GM12878 (cell line): Measurements from ENCODE around the gene GLO1. TPM values are rescaled to one million over a fixed set of nuclear protein-coding genes. Genes with fewer than 3 reads are reported as not detected.

Experiments
- ATAC-seq: fragments of 200-7000 bp; cut with Tn5 transposase; 3 replicates; pipeline ENCODE4 v1.9.1; 2020; ENCODE audit warnings: mild to moderate bottlenecking, moderate library complexity
- Bru-seq: library from RNA; stranded (reverse); fragments of 400-500 nt; gene quantifications from one replicate; lab custom pipeline; 2021; lab: Mats Ljungman, UMichigan
- BruChase-seq, 2 experiments: library from RNA; stranded (reverse); fragments of 400-500 nt; gene quantifications; one replicate each; lab custom pipeline; 2021; lab: Mats Ljungman, UMichigan
- BruUV-seq: library from RNA; stranded (reverse); fragments of 400-500 nt; replicated peaks from 2 replicates; lab custom pipeline; 2021; lab: Mats Ljungman, UMichigan
- CTCF ChIA-PET: fragments of 300-600 bp; sonication (Branson Sonifier 250); formaldehyde crosslinking; extraction: SDS; loops from one replicate; lab custom pipeline; 2021; ENCODE audit warnings: inconsistent platforms; lab: Yijun Ruan, JAX
- POLR2A ChIA-PET: fragments of 350-600 bp; formaldehyde crosslinking; extraction: SDS; loops from one replicate; lab custom pipeline; 2021; ENCODE audit warnings: inconsistent platforms; lab: Charles Lee
- RAD21 ChIA-PET: fragments of 300-600 bp; sonication (Branson Sonifier 250); formaldehyde crosslinking; loops from one replicate; lab custom pipeline; 2023; ENCODE audit warnings: antibody characterized with exemption; ENCODE audit not compliant: unreplicated experiment; lab: Charles Lee
- SMC1A ChIA-PET: fragments of 300-600 bp; sonication (Branson Sonifier 250); formaldehyde crosslinking; loops from one replicate; lab custom pipeline; 2023; ENCODE audit not compliant: unreplicated experiment, uncharacterized antibody; lab: Charles Lee
- DNase-seq: peaks from one replicate; pipeline ENCODE4 v3.0.0-alpha.2; 2011; ENCODE audit warnings: low read depth, low spot score
- FAIRE-seq: peaks from 3 replicates; lab custom pipeline; 2011; peaks lifted over from hg19 to GRCh38; lab: Jason Lieb, UNC
- H2AFZ ChIP-seq: 2 replicates; pipeline ENCODE4 v1.6.0; 2011; ENCODE audit warnings: low read depth, low read length, control low read depth; ENCODE audit not compliant: control insufficient read depth
- H3K27ac ChIP-seq: 2 replicates; pipeline ENCODE4 v1.5.1; 2011; ENCODE audit warnings: control low read depth; ENCODE audit not compliant: control insufficient read depth, insufficient read depth
- H3K27me3 ChIP-seq, 2 experiments: replicated peaks in 1 of 2; 2 replicates each; pipeline versions ENCODE4 v1.6.0 to v1.6.1; 2011; ENCODE audit warnings: low read length in 1 of 2; ENCODE audit not compliant: control insufficient read depth in 2 of 2, insufficient read depth in 2 of 2
- H3K36me3 ChIP-seq, 2 experiments: 2 replicates each; pipeline ENCODE4 v1.5.1; 2011; ENCODE audit warnings: low read length in 1 of 2; ENCODE audit not compliant: control insufficient read depth in 2 of 2, insufficient read depth in 2 of 2
- H3K4me1 ChIP-seq: 2 replicates; pipeline ENCODE4 v1.6.1; 2011; ENCODE audit warnings: mild to moderate bottlenecking, low read length, moderate library complexity, mixed read lengths; ENCODE audit not compliant: control insufficient read depth, insufficient read depth
- H3K4me2 ChIP-seq: 2 replicates; pipeline ENCODE4 v1.6.0; 2011; ENCODE audit warnings: control low read depth; ENCODE audit not compliant: control insufficient read depth, insufficient read depth
- H3K4me3 ChIP-seq: fragments of 200-600 bp; sonication (generic); 2 replicates; pipeline ENCODE4 v1.5.1; 2016
- H3K79me2 ChIP-seq: 2 replicates; pipeline ENCODE4 v1.6.0; 2011; ENCODE audit warnings: low read length; ENCODE audit not compliant: control insufficient read depth, insufficient read depth
- H3K9ac ChIP-seq: 2 replicates; pipeline ENCODE4 v1.8.0; 2011; ENCODE audit warnings: low read length, control low read depth, mixed read lengths; ENCODE audit not compliant: control insufficient read depth, insufficient read depth
- H3K9me3 ChIP-seq: replicated peaks from 3 replicates; pipeline ENCODE4 v1.5.1; 2011; ENCODE audit warnings: mild to moderate bottlenecking, low read length; ENCODE audit not compliant: control insufficient read depth, insufficient read depth
- H4K20me1 ChIP-seq: 2 replicates; pipeline ENCODE4 v1.6.0; 2011; ENCODE audit not compliant: control insufficient read depth, insufficient read depth
- ATF7 ChIP-seq: fragments of 450-650 bp; IDR thresholded peaks from 2 replicates; pipeline ENCODE4 v1.6.1; 2016; ENCODE audit warnings: low read depth, mild to moderate bottlenecking
- ETV6 ChIP-seq, 2 experiments: fragments of 450-650 bp in 1 of 2; IDR thresholded peaks in 1 of 2; conservative IDR thresholded peaks in 1 of 2; 2 replicates each; pipeline ENCODE4 v1.6.1; 2014; ENCODE audit warnings: antibody characterized with exemption in 1 of 2, borderline replicate concordance in 1 of 2, low read depth in 1 of 2, mild to moderate bottlenecking in 1 of 2, moderate library complexity in 1 of 2
- JUNB ChIP-seq: IDR thresholded peaks from 2 replicates; pipeline ENCODE4 v1.6.1; 2016; ENCODE audit warnings: antibody characterized with exemption, mild to moderate bottlenecking
- KAT2A ChIP-seq: conservative IDR thresholded peaks from 2 replicates; pipeline ENCODE4 v1.6.1; 2011; ENCODE audit warnings: low read depth, low read length; ENCODE audit not compliant: control insufficient read depth
- PAX8 ChIP-seq: fragments of 450-650 bp; IDR thresholded peaks from 2 replicates; pipeline ENCODE4 v1.6.1; 2017; ENCODE audit warnings: mild to moderate bottlenecking, moderate library complexity
- RB1 ChIP-seq: fragments of 450-650 bp; formaldehyde crosslinking; IDR thresholded peaks from 2 replicates; pipeline ENCODE4 v1.6.1; 2017; ENCODE audit warnings: mild to moderate bottlenecking, borderline replicate concordance
- RELA ChIP-seq: fragments of 450-650 bp; IDR thresholded peaks from 2 replicates; pipeline ENCODE4 v1.8.0; 2014; ENCODE audit warnings: borderline replicate concordance; ENCODE audit not compliant: partially characterized antibody
- YY1 ChIP-seq: IDR thresholded peaks from 2 replicates; pipeline ENCODE4 v1.6.1; 2011; ENCODE audit warnings: low read depth, mild to moderate bottlenecking, low read length
- WGBS: methylation state at CpG from one replicate; pipeline ENCODE4 v1.1.6; 2016; ENCODE audit warnings: low lambda C conversion rate; ENCODE audit not compliant: insufficient replicate concordance, insufficient coverage; ENCODE audit errors: missing lambda C conversion rate; 5-methylcytosine and 5-hydroxymethylcytosine counted together
- in situ Hi-C: fragments of 300-500 bp; cut with MboI; formaldehyde crosslinking; loops from 9 replicates; pipeline ENCODE4 v1.14.3; 2018; ENCODE audit warnings: mixed read lengths
- intact Hi-C: fragments of 100-400 bp; cut with micrococcal nuclease; formaldehyde crosslinking; loops from one replicate; pipeline ENCODE4 v1.14.2; 2022; ENCODE audit not compliant: unreplicated experiment
- long read RNA-seq, 2 experiments: library from polyadenylated mRNA; unstranded; transcript quantifications; one replicate each; pipeline ENCODE4 v2.0.0, GENCODE V29; 2019 to 2020
- polyA minus RNA-seq, 3 experiments: library from RNA; depleted of rRNA, polyadenylated mRNA; stranded (reverse); fragments of >200 nt; gene quantifications; 2 replicates each; pipeline ENCODE4 v1.2.3, GENCODE V29; 2011
- polyA plus RNA-seq, 11 experiments: library from polyadenylated mRNA; depleted of rRNA in 4 of 11; unstranded in 6 of 11; stranded (reverse) in 5 of 11; fragments of >200 nt; fragmentation: Nextera tagmentation in 4 of 11; fragmentation: Illumina TruSeq in 1 of 11; extraction: Ambion mirVana in 4 of 11; extraction: Trizol in 1 of 11; gene quantifications; 1 replicate in 1 of 11; 2 replicates in 10 of 11; pipeline versions ENCODE4 v1.2.1 to v1.2.3, GENCODE V29; 2011 to 2016; ENCODE audit warnings: inconsistent platforms in 2 of 11, missing spikeins in 2 of 11, low read depth in 1 of 11
- total RNA-seq, 4 experiments: library from RNA; depleted of rRNA in 3 of 4; stranded (reverse); fragments of >200 nt in 3 of 4; fragmentation: Illumina TruSeq in 1 of 4; extraction: Trizol in 1 of 4; gene quantifications; 2 replicates each; pipeline versions ENCODE4 v1.2.1 to v1.2.3, GENCODE V29; 2013 to 2021
- TF ChIP-seq, protein P1 (sequence below): IDR thresholded peaks from 2 replicates; pipeline ENCODE4 v1.6.1; 2011; ENCODE audit warnings: low read depth, low read length, improper control_type of control experiment, borderline replicate concordance
- TF ChIP-seq, protein P2 (sequence below): IDR thresholded peaks from 2 replicates; pipeline ENCODE4 v1.6.1; 2012; ENCODE audit warnings: mild to moderate bottlenecking, low read depth, low read length

The GLO1 gene
- 24.1 and 24.9 TPM in 2 replicates for total RNA-seq (2013; cell fraction: nucleolus; rRNA removed)
- total RNA-seq (2014; rRNA removed) = 151 and 203 TPM in 2 replicates
- 166 and 174 TPM in 2 replicates for total RNA-seq (2014; rRNA removed; fragmentation: Illumina TruSeq; extraction: Trizol)
- 108 and 110 TPM in 2 replicates for total RNA-seq (2021)
- polyA plus RNA-seq (2011; ENCODE audit: low read depth) = 42.7 TPM
- 148 and 215 TPM in 2 replicates for polyA plus RNA-seq (2011; rRNA removed)
- 52.7 and 61.1 TPM in 2 replicates for polyA plus RNA-seq (2011; cell fraction: cytosol; rRNA removed)
- 31.3 and 31.4 TPM in 2 replicates for polyA plus RNA-seq (2011; cell fraction: nucleus; rRNA removed)
- 68.3 and 89.5 TPM in 2 replicates for polyA plus RNA-seq (2012)
- 190 and 242 TPM in 2 replicates for polyA plus RNA-seq (2014; fragmentation: Illumina TruSeq; extraction: Trizol)
- 100 to 1,000 TPM; 105 to 133 TPM for polyA plus RNA-seq (2014; fragmentation: Nextera tagmentation; extraction: Ambion mirVana)
- 116 and 141 TPM in 2 replicates for polyA plus RNA-seq (2014; rRNA removed)
- 100 to 1,000 TPM; 207 to 227 TPM for polyA plus RNA-seq (2016; fragmentation: Nextera tagmentation; extraction: Ambion mirVana)
- 35.1 and 45.9 TPM in 2 replicates for polyA minus RNA-seq (2011; rRNA and poly(A)+ RNA removed)
- 21.7 and 27.4 TPM in 2 replicates for polyA minus RNA-seq (2011; cell fraction: cytosol; rRNA and poly(A)+ RNA removed)
- 6.3 and 8.4 TPM in 2 replicates for polyA minus RNA-seq (2011; cell fraction: nucleus; rRNA and poly(A)+ RNA removed)
- percentile 91 among the genes with signal in this experiment for Bru-seq, nascent RNA
- BruChase-seq, experiment 1, labeled RNA remaining after a 6-hour chase = percentile 91 among the genes with signal in this experiment
- BruChase-seq, experiment 2, labeled RNA remaining after a 2-hour chase = percentile 84 among the genes with signal in this experiment
- long read RNA-seq, experiment 1, transcript GLO1-201 (6 exons, 2,012 nt) = major isoform, 92 of 97 reads
- long read RNA-seq, experiment 1, partial matches to known transcripts = 3 of 97 reads
- long read RNA-seq, experiment 1, other reads (novel, unspliced or antisense) = 0 of 97 reads
- long read RNA-seq, experiment 2, transcript GLO1-201 (6 exons, 2,012 nt) = major isoform, 488 of 532 reads
- long read RNA-seq, experiment 2, partial matches to known transcripts = 37 of 532 reads
- long read RNA-seq, experiment 2, other reads (novel, unspliced or antisense) = 6 of 532 reads

DNA sequence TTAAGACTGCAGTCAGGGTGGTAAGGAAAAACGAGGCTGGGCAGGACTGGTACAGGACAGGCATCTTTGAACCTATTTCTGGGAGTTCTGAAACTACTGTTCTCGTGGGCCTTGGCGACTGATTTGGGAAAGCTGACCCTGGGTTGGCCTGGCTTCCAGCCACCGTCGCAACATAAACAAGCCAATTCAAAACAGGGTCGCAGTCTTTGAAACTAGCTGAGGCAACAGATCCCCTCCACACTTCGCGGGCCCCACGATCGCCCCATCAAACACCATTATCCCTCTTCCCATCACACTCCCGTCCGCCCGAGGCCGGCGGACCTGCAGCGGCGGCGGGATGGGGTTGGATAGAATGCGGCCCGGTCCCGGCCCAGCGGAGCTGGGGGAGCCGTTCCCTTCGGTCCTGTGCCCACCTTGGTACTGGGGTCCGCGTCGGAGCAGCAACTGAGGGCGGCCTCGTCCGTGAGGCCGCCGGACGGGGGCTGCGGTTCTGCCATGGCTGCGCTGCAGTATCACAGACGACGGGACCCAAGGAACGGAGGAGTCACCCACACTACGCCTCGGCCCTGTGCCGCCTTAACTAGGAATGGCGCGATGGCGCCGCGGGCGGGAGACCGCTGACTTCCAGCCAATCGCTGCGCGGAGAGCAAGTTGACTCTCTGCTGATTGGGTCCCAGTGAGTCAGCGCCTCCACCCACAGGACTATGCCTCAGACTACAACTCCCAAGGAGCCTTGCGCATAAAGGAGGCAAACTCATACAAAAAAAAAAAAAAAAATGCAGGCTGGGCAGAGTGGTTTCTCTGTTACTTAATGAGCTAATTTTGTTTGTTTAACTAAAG is at the start of gene GLO1:
Gene GLO1, minus strand, starts transcription at position 588 of the 840 bp plus-strand sequence. Its CDS starts 91 bp downstream, at position 497.
- WGBS = under 1% methylated on average over 53 of the region's 53 CpGs
- FAIRE-seq = peak; percentile 96
- TF ChIP-seq, protein P1, sequence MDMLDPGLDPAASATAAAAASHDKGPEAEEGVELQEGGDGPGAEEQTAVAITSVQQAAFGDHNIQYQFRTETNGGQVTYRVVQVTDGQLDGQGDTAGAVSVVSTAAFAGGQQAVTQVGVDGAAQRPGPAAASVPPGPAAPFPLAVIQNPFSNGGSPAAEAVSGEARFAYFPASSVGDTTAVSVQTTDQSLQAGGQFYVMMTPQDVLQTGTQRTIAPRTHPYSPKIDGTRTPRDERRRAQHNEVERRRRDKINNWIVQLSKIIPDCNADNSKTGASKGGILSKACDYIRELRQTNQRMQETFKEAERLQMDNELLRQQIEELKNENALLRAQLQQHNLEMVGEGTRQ = no peak
- TF ChIP-seq RELA (no peak), ATF7 (peak; percentile 91), ETV6 (conservative IDR thresholded peaks at IDR 0.05 in 1 of 2, IDR thresholded peaks at IDR 0.05 in 1 of 2; ENCODE audit: borderline replicate concordance in 1 of 2, low read depth in 1 of 2) (no peak), JUNB (peak; percentile 46), KAT2A (peak; percentile 70; the same call in 1 of the 2 replicates), YY1 (peak; percentile 96), RB1 (0 out of 2 replicates have a peak, but pooled peaks have one; percentile 16), PAX8 (no peak)
- TF ChIP-seq, protein P2, sequence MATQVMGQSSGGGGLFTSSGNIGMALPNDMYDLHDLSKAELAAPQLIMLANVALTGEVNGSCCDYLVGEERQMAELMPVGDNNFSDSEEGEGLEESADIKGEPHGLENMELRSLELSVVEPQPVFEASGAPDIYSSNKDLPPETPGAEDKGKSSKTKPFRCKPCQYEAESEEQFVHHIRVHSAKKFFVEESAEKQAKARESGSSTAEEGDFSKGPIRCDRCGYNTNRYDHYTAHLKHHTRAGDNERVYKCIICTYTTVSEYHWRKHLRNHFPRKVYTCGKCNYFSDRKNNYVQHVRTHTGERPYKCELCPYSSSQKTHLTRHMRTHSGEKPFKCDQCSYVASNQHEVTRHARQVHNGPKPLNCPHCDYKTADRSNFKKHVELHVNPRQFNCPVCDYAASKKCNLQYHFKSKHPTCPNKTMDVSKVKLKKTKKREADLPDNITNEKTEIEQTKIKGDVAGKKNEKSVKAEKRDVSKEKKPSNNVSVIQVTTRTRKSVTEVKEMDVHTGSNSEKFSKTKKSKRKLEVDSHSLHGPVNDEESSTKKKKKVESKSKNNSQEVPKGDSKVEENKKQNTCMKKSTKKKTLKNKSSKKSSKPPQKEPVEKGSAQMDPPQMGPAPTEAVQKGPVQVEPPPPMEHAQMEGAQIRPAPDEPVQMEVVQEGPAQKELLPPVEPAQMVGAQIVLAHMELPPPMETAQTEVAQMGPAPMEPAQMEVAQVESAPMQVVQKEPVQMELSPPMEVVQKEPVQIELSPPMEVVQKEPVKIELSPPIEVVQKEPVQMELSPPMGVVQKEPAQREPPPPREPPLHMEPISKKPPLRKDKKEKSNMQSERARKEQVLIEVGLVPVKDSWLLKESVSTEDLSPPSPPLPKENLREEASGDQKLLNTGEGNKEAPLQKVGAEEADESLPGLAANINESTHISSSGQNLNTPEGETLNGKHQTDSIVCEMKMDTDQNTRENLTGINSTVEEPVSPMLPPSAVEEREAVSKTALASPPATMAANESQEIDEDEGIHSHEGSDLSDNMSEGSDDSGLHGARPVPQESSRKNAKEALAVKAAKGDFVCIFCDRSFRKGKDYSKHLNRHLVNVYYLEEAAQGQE = no peak

More for the DNA sequence above, at the start of gene GLO1:
- peak; percentile 100 for ATAC-seq
- RAD21 ChIA-PET = interaction anchor here (0.6 to 1.5 kb wide), 3 partner anchors 15 to 28 kb away, joined by 3 to 7 read pairs (median 3); no protein-coding TSS in a partner anchor
- peak within 1 kb of the TSS; percentile 98 for H3K4me2 ChIP-seq
- peaks cover 6% of the 10 kb centered on the region; the same call in 2 of the 3 replicates for H3K9me3 ChIP-seq
- DNase-seq = peak; percentile 96
- H3K36me3 ChIP-seq = no peaks in the 10 kb centered on the region
- no peaks in the 10 kb centered on the region for H4K20me1 ChIP-seq
- peak within 1 kb of the TSS; percentile 89 for H3K27ac ChIP-seq
- intact Hi-C loops (no loop called here), in situ Hi-C loops (no loop called here)
- H3K4me3 ChIP-seq = peak within 1 kb of the TSS; percentile 91
- no peaks in the 10 kb centered on the region for H3K4me1 ChIP-seq
- peaks cover 31% of the 10 kb centered on the region for H3K79me2 ChIP-seq
- CTCF ChIA-PET = interaction anchor here (0.6 to 1.7 kb wide), 5 partner anchors 14 to 669 kb away, joined by 3 to 5 read pairs (median 4); no protein-coding TSS in a partner anchor
- POLR2A ChIA-PET = interaction anchor here (0.6 to 1.2 kb wide), 14 partner anchors 8 to 1540 kb away, joined by 3 to 9 read pairs (median 4); no protein-coding TSS in a partner anchor
- H3K27me3 ChIP-seq = no peaks in the 10 kb centered on the region
- H2AFZ ChIP-seq = peak within 1 kb of the TSS; percentile 87
- BruUV-seq = TSS peak; percentile 61
- SMC1A ChIA-PET = interaction anchor here (0.6 to 1.5 kb wide), 5 partner anchors 8 to 1095 kb away, joined by 3 to 5 read pairs (median 3); no protein-coding TSS in a partner anchor
- H3K9ac ChIP-seq = peak within 1 kb of the TSS; percentile 92
